H1 (cell line): ENCODE results near the gene CTIF. TPM values are rescaled to one million over a fixed set of nuclear protein-coding genes. Genes with fewer than 3 reads are reported as not detected.

Source experiments
- BRCA1 ChIP-seq: IDR thresholded peaks from 2 replicates; pipeline ENCODE4 v1.6.1; 2012; ENCODE audit warnings: low read depth, low read length, improper control_type of control experiment
- EGR1 ChIP-seq: IDR thresholded peaks from 2 replicates; pipeline ENCODE4 v1.6.1; 2011; ENCODE audit warnings: low read depth, low read length, borderline replicate concordance
- EZH2 ChIP-seq: fragments of 200-600 bp; sonication (generic); IDR thresholded peaks from 2 replicates; pipeline ENCODE4 v1.7.1; 2012; ENCODE audit warnings: low read depth, mild to moderate bottlenecking, moderate library complexity, low read length, inconsistent platforms; ENCODE audit not compliant: severe bottlenecking
- MAX ChIP-seq: IDR thresholded peaks from 2 replicates; pipeline ENCODE4 v1.6.1; 2012; ENCODE audit warnings: inconsistent platforms
- TCF12 ChIP-seq: IDR thresholded peaks from 2 replicates; pipeline ENCODE4 v1.6.1; 2011; ENCODE audit warnings: low read depth, mild to moderate bottlenecking, low read length
- polyA plus RNA-seq, 7 experiments: library from polyadenylated mRNA; depleted of rRNA in 3 of 7; stranded (reverse) in 5 of 7; unstranded in 2 of 7; fragments of >200 nt in 5 of 7; fragments of 200-250 nt in 2 of 7; gene quantifications; 1 replicate in 5 of 7; 2 replicates in 1 of 7; 4 replicates in 1 of 7; pipeline versions ENCODE4 v1.2.1 to v1.2.3, GENCODE V29; 2011 to 2013; ENCODE audit warnings: missing spikeins in 2 of 7, mixed read lengths in 2 of 7
- total RNA-seq: library from RNA; stranded (reverse); fragmentation: NEBNext Ultra II Directional; extraction: Animal tissue kit (Norgen Biotek cat#: 25700); gene quantifications from 2 replicates; pipeline ENCODE4 v1.2.1, GENCODE V29; 2021
- TF ChIP-seq, protein P1 (sequence below), 3 experiments: IDR thresholded peaks; 1 replicate in 2 of 3; 2 replicates in 1 of 3; pipeline versions ENCODE4 v1.5.1 to v1.6.1; 2011; ENCODE audit warnings: low read length in 3 of 3, mild to moderate bottlenecking in 3 of 3, inconsistent platforms in 2 of 3, low read depth in 1 of 3, moderate library complexity in 1 of 3; ENCODE audit not compliant: insufficient read depth in 1 of 3; ENCODE audit errors: control extremely low read depth in 1 of 3

CTIF gene
- total and polyA plus RNA-seq, 2 of the 8 experiments (the other 6 are each of a cell fraction or from before 2014, with no cell fraction given) = 9.0 to 17.8 TPM

GRCh38 chr18:48667276-48668254 is 128.7 kb downstream of the CTIF start (continued):
- TF ChIP-seq EZH2 = no peak
- no peak for TF ChIP-seq MAX
- no peak for TF ChIP-seq BRCA1
- no peak for TF ChIP-seq EGR1
- TF ChIP-seq TCF12 = no peak
- TF ChIP-seq, protein P1, sequence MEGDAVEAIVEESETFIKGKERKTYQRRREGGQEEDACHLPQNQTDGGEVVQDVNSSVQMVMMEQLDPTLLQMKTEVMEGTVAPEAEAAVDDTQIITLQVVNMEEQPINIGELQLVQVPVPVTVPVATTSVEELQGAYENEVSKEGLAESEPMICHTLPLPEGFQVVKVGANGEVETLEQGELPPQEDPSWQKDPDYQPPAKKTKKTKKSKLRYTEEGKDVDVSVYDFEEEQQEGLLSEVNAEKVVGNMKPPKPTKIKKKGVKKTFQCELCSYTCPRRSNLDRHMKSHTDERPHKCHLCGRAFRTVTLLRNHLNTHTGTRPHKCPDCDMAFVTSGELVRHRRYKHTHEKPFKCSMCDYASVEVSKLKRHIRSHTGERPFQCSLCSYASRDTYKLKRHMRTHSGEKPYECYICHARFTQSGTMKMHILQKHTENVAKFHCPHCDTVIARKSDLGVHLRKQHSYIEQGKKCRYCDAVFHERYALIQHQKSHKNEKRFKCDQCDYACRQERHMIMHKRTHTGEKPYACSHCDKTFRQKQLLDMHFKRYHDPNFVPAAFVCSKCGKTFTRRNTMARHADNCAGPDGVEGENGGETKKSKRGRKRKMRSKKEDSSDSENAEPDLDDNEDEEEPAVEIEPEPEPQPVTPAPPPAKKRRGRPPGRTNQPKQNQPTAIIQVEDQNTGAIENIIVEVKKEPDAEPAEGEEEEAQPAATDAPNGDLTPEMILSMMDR (IDR thresholded peaks at IDR 0.05; ENCODE audit: control extremely low read depth in 1 of 3, insufficient read depth in 1 of 3, low read depth in 1 of 3, low read length in 3 of 3) = peak; percentile 59 to 72 (median 67)
